GM18526 (cell line): ENCODE data around the gene TAF5.

Experiments used
- POLR2A ChIP-seq: IDR thresholded peaks from 3 replicates; pipeline ENCODE4 v1.6.1; 2011; ENCODE audit not compliant: insufficient read length; ENCODE audit errors: extremely low read depth

Gene TAF5

GRCh38 chr10:103396067-103396788 is 28.5 kb downstream of the TAF5 start, which contains the start of the genes ATP5MK and PDCD11:
Gene ATP5MK, minus strand, starts transcription at chr10:103396475. Its CDS starts 4,018 bp downstream, at chr10:103392457.
Gene PDCD11, plus strand, starts transcription at chr10:103396626. Its CDS starts 1,801 bp downstream, at chr10:103398427.
- peak; percentile 94 for TF ChIP-seq POLR2A

DNA sequence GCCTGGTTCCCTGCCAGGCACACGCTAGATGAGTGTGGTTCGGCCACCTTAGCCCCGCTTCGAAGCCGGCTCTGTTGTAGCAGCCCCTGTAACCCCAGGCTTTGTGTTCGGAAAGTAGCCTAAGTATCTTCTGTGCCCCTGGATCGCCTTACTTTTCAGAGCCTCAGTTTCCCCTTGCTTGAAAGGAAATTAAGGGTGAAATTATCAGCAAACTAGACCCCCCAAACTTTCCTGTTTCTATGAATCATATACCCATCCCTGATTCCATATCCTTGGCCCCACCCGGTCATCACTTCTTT is 29.0 kb downstream of the TAF5 start:
- no peak for TF ChIP-seq POLR2A

DNA sequence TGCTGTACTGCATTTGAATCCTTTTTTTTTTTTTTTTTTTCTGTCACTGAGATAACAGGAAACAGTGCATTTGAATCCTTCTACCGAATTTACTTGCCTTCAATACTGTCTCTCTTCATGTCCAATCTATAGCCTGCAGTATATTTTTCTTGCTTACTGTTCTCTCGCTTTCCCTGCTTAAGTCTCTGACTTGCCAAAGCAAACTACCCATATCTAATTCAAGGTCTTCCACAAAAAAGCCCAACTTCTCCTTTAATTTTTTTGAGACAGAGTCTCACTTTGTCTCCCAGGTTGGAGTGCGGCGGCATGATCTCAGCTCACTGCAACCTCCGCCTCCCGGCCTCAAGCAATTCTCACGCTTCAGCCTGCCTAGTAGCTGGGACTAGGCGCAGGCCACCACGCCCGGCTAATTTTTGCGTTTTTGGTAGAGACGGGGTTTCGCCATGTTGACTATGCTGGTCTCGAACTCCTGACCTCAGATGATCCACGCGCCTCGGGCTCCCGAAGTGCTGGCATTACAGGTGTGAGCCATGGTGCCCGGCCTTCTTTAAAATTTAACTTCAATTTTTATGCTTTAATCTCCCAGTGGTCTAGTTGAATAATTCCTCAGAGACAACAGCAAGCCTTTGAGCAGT is 29.5 kb downstream of the TAF5 start:
- no peak for TF ChIP-seq POLR2A

DNA sequence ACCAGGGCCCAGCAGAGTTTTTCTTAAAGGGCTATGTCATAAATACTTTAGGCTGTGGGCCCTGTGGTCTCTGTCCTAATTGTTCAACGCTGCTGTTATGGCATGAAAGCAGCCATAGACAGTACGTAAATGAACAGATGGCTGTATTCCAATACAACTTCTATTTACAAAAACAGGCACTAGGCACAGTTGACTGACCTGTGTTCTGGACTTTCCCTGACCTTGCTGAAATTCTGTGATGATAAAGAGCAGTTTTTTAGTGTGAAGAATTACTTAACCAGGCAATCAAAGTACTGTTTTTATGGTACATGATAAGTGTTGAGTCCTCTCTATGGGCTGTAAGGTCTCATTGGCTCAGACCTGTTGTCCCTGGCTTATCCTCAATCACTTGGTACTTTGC is 45.8 kb downstream of the TAF5 start:
- no peak for TF ChIP-seq POLR2A

- TF ChIP-seq POLR2A: no peak
Observed at GRCh38 chr10:103415581-103415980, 47.8 kb downstream of the TAF5 start.

GRCh38 chr10:103416436-103417147 is 48.8 kb downstream of the TAF5 start:
- TF ChIP-seq POLR2A: no peak

DNA sequence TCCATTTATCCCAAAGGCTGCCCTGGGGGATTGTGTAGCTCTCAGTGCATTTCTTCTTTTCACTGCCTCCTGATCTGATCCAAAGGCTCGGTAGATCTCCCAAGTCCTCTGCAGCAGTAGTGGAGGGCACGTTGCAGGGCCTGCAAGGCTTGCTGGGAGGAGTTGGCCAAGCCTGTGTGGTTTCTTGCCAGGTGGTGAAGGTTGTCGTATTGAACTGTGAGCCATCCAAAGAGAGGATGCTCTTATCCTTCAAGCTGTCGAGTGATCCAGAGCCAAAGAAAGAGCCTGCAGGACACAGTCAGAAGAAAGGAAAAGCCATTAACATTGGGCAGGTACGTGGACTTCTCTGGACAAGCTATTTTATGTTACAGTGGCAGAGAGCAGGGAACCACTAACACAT is 49.8 kb downstream of the TAF5 start:
- no peak for TF ChIP-seq POLR2A

GRCh38 chr10:103419101-103419500 is 51.3 kb downstream of the TAF5 start:
- TF ChIP-seq POLR2A: no peak

- TF ChIP-seq POLR2A: no peak
Observed at GRCh38 chr10:103423748-103424147, 56.0 kb downstream of the TAF5 start.

GRCh38 chr10:103427866-103428265 is 60.1 kb downstream of the TAF5 start:
- TF ChIP-seq POLR2A: no peak

DNA sequence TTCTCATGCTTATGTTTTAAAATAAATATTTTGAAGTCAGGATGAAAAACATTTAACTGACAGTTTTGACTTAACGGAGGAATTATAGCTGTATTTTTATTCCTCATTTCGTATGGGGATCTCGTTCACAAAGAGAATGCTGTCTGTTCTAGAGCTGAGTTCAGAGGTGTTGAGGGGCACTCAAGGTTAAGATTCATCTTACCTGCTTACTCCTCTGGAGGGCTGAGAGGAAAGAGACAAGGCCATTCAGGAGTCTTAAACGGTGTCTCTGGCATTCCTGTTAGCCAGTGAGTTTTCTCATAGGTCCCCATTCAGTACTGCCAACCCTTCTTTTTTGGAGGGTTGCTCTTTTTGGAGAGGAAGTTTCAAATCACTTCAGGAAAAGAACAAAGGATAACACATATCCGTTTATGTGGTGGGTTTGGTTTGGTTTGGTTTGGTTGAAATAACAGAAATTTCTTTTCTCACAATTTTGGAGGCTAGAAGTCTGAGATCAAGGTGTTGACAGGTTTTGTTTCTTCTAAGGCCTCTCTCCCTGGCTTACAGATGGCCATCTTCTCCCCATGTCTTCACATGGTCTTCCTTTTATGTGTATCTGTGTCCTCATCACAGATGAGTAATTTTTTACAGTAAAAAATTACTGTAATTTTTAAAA is 61.3 kb downstream of the TAF5 start:
- TF ChIP-seq POLR2A: no peak

GRCh38 chr10:103429647-103430046 is 61.9 kb downstream of the TAF5 start:
- TF ChIP-seq POLR2A: no peak

DNA sequence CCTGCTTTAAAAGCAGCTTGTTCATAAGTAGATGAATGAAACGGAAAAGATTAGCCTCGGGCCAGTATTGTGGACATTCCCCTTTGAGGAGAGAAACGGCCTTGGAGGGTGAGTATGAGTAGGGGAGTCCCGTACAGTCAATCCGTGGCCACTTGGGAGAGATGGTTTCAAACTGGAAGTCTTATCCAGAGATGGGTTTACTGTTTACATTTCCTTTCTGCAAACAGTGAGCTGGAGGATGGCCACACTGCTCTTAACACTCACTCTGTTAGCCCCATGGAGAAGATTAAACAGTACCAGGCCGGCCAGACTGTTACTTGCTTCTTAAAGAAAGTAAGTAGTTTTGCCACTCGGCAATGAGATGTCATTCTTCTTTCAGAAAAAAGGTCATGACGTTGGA is 64.1 kb downstream of the TAF5 start:
- TF ChIP-seq POLR2A: no peak

DNA sequence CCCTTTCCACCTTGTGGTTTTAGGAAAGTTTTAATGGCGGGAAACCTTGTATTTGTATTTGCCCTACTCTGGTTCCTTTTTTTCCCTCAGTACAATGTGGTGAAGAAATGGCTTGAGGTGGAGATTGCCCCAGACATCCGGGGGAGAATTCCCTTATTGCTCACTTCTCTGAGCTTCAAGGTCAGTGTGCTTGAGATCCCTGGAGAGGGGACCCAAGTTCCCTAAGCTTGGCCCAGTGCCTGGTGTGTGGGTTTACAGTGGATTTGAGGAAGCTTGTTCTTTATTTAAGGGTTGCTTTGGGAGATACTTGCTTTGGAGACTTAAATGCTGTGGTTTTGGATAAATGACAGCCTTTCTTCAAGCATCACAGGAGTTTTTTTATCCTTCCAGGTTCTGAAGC is 66.1 kb downstream of the TAF5 start:
- TF ChIP-seq POLR2A: no peak
